Stimulated activated CD4-positive, alpha-beta T cell treated with anti-CD3 and anti-CD28 coated beads, Interleukin-12 subunit alpha, Interleukin-12 subunit beta, amount 100 ng/mL, for 48 hours (primary cell): ENCODE data around the gene RBFOX1.

Source experiments
- DNase-seq, 3 donors: peaks; one replicate each; pipeline ENCODE4 v3.0.0-alpha.2; 2020; ENCODE audit warnings: low read depth in 2 of 3, low spot score in 1 of 3

The RBFOX1 gene

DNA sequence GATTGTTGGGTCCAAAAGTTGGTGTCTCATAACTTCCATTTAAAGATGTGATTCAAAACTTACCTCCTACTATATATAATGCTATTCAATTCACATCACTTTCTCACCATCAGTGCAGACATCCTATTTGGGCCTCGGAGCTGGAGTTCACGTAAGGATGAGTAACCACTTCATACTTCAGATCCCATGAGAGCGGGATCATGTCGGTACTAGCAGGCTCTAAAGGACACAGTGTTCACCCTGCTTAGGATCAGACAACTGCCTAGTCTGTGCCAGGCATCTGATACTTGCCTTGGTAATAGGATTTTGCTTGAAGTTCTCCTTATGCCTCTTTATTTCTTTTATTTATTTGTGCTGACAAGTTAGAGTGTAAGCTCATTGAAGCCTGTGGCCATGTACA is 39.5 kb downstream of the RBFOX1 start:
- no peak for DNase-seq

GRCh38 chr16:7373776-7374175 is 41.1 kb downstream of the RBFOX1 start:
- no peak for DNase-seq

DNA sequence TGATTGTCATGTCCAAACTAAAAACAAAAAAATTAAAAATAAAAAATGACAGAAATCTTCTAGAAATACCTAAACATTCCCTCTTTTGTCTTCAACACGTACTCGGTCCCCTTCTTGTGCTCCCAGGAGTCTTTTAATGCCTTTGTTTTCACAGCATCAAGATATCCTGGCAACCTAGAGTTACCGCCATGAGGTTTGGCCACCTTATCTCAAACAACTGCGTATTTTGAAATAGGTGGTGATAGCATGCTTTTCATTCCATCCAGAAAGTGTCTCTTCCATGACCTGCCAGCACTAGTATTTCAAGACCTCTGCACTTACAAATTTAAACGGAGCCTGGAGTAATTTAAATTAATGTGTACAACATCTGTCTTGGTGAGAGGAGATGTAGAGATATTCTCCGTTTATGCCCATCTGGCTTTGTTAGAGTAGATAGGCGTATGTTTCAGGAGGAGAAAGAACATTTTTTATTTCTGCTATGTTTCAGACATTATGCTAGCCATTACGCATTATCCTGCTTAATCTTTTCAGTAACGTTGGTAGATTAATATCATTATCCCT is 42.0 kb downstream of the RBFOX1 start:
- DNase-seq, result no peak

- DNase-seq, result no peak
These were observed 43.6 kb downstream of the RBFOX1 start for GRCh38 chr16:7376227-7376626.

- DNase-seq, result no peak
These were observed 44.6 kb downstream of the RBFOX1 start for GRCh38 chr16:7377231-7377630.

DNA sequence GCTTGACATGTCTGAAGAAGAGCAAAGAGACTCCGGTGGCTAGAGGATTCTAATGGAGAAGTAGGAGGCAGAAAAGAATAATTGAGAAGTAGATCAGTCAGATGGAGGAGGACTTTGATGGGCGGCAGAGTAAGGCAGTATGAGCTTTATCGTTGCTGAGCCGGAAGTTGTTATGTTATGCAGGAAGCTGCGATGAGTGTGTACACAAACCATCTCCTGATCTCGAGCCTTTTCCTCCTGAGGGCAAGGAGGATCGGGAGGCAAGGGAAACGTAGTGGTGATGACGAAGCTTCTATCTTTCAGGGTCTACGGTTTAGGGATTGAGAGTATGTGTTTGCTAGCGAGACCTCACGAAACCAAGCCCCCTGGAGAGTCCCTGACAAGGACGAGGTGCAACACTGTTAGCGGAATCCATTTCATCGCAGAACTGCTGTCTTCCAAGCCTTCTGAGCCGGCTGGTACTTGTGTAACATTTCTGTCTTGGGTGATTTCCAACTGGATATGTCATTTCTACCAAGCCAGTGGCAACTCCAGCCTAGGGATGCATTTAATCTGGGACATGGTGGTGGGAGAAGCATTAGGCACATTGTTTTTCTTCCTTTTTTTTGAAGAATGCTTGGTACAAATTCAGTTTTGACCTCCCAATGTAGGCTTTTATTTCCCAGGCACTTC is 45.5 kb downstream of the RBFOX1 start:
- DNase-seq, result no peak

DNA sequence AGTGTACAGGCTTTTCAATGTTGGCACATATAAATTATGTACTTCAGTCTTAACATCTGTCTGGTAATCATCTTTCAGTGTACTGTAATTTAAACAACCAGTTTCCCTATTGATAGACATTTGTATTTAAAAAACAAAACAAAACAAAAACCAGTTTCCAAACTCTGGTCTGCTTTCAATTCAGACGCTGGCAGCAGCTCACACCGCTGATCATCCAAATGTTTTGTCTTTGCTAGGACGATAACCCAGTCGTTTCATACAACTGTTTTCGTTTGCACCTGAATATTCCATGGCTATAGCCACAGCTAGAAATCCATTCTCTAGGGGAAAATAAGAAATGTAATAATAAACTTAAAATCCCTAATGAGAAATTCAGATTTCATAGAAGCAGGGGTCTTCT is 47.8 kb downstream of the RBFOX1 start:
- no peak for DNase-seq

DNA sequence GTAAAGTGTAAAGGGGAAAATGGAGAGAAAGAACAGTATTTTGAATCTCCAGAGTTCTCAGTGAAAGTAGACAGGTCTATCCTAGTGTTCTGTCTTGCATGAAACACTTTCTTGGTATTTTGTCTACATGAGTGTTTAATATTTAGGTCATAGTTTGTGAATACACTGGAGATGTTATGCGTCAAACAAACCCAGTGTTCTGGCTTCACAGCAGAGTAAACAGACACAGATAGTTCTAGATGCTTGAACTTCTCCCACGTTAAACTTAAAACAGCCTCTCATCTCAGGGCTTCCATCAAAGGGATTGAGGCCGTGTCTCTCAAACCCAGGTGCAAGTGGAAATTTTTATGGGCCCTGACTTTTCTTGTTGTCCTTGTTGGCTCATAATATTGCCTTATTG is 48.3 kb downstream of the RBFOX1 start:
- no peak for DNase-seq

DNA sequence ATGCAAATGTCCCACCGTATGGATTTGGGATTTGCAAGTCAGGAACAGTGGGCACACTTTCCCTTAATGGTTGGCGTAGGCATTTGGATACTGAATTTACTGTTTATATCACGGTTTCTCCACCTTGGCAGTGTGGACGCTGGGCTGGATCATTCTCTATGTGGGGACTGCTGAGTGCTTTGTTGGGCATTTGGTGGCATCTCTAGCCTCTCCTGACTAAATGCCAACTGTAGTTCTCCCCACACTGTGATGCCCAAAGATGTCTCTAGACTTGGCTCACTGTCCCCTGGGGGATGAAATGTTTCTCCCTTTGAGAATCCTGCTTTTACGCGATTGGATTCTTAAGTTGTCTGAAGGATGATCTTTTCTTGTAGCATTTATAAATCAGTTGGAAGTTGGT is 49.0 kb downstream of the RBFOX1 start:
- no peak for DNase-seq

- DNase-seq, result no peak
These were observed 49.9 kb downstream of the RBFOX1 start for GRCh38 chr16:7382521-7382920.

DNA sequence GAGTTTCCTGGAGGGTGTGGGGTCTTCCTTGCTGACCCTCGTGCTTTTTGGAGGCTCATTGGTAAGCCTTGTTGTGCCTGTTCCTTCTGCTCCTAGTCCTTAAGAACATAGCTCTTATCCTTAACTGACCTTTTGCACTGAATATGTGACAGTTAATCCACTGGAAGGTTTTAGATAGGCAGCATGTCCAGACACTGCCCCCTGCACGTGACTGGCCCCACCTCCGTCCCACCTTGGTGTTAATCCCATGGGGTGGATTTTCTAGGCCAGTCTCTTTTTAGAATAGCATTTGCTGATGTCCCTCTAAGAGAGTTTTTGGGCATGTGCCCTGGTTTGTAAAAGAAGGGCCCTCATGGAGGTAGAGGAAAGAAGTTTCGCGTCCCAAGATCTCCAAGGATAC is 58.3 kb downstream of the RBFOX1 start:
- no peak for DNase-seq

GRCh38 chr16:7391694-7392093 is 59.0 kb downstream of the RBFOX1 start:
- DNase-seq, result no peak

- DNase-seq, result no peak
These were observed 59.6 kb downstream of the RBFOX1 start for GRCh38 chr16:7392206-7392605.

DNA sequence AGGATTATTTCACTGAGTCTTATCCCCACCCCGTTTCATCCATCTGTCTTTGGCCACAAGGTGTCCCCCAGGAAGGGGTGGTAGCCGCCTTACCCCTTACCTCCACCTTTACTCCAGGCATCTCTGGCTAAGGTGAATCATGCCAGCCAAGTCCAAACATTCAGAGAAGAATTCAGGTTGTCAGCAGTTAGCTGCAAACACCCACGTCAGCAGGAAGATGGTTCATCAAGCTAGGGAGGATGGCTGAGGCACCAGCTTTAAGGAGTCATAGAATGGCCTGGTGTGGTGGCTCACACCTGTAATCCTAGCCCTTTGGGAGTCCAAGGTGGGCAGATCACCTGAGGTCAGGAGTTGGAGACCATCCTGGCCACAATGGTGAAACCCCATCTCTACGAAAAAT is 61.0 kb downstream of the RBFOX1 start:
- DNase-seq, result no peak

DNA sequence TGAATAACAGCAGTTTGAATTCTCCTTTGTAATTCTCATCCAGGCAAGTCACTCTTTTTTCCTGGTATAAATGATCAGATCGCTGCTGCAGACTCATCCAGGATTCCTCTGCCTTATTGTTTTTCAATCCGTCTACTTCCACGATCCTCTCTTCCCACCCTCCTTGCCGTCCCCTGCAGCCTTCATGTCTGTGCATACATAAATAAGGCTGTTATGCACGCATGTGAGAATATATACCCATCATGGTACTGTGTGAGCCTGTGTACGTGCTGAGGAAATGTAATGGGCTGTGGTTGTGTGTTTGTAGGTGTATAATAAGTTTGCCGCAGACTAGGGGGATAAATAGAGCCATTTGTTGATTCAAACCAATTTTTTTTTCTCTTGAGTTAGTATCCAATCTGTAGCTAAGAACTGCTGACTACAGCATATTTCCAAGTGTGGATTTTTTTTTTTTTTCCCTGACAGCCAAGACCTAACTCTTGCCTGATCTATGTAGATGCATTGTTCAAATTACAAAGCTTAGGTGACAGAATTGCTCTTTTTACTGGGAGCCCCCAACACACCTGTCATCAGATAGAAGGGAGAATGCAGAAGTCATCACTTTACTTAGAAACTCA is 62.2 kb downstream of the RBFOX1 start:
- no peak for DNase-seq

DNA sequence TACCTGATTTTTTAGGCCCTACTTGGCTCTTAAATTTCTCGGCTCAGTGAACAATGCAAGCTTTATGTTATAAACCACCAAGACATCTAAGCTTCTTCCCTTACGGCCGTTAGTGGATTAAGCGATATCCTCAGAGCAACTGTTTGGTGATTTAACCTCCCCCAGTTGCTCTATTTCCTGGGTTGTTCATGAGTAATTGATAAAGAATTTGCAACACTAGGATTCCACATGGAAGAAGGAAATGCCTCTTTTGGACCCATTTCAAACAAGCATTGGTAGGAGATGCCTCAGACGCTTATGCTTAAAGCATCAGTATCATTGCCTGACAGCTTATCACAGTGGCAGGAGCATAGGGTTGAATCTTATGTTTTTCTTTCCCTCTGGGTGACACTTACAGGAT is 65.3 kb downstream of the RBFOX1 start:
- DNase-seq, result no peak

DNA sequence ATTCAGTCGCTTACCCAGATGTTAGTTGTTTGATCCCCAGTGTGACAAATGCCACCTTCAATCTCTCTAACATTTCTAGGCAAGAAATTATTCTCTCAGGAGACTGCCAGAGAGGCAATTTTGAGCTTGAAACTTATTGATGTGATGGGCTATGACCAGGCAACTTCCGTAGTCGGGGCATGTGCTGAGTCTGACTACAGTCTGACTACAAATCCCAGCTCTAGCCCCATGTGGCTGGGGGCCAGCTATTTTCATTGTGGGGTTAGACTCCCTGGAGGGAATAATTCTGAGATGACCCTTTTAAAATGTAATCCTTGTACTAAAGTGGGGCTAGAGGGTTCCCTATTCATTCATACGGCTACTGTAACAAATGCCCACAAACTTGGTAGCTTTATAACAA is 65.9 kb downstream of the RBFOX1 start:
- no peak for DNase-seq

DNA sequence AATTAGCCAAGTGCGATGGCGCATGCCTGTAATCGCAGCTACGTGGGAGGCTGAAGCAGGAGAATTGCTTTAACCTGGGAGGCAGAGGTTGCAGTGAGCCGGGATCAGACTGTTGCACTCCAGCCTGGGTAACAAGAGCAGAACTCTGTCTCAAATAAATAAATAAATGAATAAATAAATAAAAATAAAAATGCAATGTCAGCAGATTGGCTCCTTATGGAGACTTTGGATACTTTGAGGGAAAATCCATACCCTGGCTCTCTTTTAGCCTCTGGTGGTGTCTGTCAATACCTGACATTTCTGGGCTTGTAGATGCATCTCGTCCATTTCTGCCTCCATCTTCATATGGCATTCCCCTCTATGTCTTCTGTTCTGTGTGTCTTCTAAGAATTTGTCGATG is 66.7 kb downstream of the RBFOX1 start:
- no peak for DNase-seq

DNA sequence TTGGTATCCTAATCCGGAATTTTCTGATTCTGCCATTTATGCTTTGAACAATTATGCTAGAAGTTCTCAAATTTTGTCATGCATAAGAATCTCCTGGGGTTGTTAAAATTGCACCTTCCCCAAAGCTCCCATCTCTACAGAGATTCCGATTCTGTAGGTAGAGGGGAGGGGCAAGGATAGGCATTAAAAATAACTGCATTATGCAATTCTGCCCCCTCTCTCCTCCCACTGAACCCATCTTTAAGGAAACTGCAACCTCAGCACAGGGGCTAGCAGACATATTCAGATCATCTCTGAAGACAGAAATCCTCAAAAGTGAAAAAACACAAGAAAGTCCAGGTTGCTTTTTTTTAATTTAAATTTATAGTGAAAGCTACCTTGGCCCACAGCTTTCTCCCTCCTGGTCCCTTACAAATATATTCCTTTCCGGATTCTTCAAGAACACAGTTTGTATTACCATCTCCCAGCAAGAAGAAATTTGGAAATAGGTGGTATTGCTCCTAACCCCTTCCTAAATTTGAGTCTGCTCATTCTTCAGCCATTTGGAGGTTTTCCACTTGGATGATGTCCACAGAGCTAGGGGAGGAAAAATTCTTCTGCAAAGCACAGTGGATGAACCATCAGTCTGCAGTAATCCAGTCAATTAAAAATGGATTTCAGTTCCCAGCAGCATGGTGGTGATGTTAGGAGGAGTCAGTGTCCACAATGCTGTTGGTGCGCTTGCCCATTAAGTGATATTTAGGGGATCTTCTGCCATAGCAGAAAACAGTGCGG is 67.7 kb downstream of the RBFOX1 start:
- no peak for DNase-seq

GRCh38 chr16:7404217-7404616 is 71.6 kb downstream of the RBFOX1 start:
- no peak for DNase-seq

- no peak for DNase-seq
These were observed 72.5 kb downstream of the RBFOX1 start for GRCh38 chr16:7405166-7405565.

GRCh38 chr16:7408700-7409365 is 76.2 kb downstream of the RBFOX1 start:
- no peak for DNase-seq
